Transverse colon (tissue), 4 donors: Measurements from ENCODE around the gene TIMP3. TPM values are rescaled to one million over a fixed set of nuclear protein-coding genes. Genes with fewer than 3 reads are reported as not detected.

Source experiments
- DNase-seq: peaks from one replicate; pipeline ENCODE4 v3.0.0-alpha.2; 2019
- H3K27ac ChIP-seq, 4 donors: fragments of 200-600 bp; sonication (generic); 2 replicates each; pipeline ENCODE4 v1.5.1; 2016 to 2018; ENCODE audit warnings: inconsistent platforms in 4 of 4
- H3K27me3 ChIP-seq: fragments of 200-600 bp; sonication (generic); 2 replicates; pipeline ENCODE4 v1.5.1; 2017; ENCODE audit warnings: inconsistent platforms
- H3K36me3 ChIP-seq, 4 donors: fragments of 200-600 bp; sonication (generic); 2 replicates each; pipeline ENCODE4 v1.5.1; 2017 to 2019; ENCODE audit warnings: inconsistent platforms in 4 of 4
- H3K4me1 ChIP-seq, 4 donors: fragments of 200-600 bp; sonication (generic); 2 replicates each; pipeline ENCODE4 v1.5.1; 2017 to 2020; ENCODE audit warnings: inconsistent platforms in 4 of 4
- H3K4me3 ChIP-seq, 4 donors: fragments of 200-600 bp; sonication (generic); 1 replicate in 1 of 4; 2 replicates in 3 of 4; pipeline versions ENCODE4 v1.5.1 to v1.6.1; 2017 to 2019; ENCODE audit warnings: inconsistent platforms in 4 of 4
- H3K9me3 ChIP-seq, 2 donors: fragments of 200-600 bp; sonication (generic); 2 replicates each; pipeline ENCODE4 v1.5.1; 2017 to 2019; ENCODE audit warnings: inconsistent platforms in 2 of 2
- CTCF ChIP-seq, 5 experiments: fragments of 200-600 bp in 3 of 5; fragments of 450-650 bp in 2 of 5; sonication (generic) in 3 of 5; IDR thresholded peaks; 1 replicate in 2 of 5; 2 replicates in 3 of 5; pipeline ENCODE4 v1.5.1; 2016 to 2017; ENCODE audit warnings: antibody characterized with exemption in 5 of 5, inconsistent platforms in 3 of 5, mild to moderate bottlenecking in 2 of 5, moderate library complexity in 1 of 5
- EP300 ChIP-seq: sonication (generic); formaldehyde crosslinking; IDR thresholded peaks from one replicate; pipeline ENCODE4 v1.6.1; 2017; ENCODE audit warnings: antibody characterized with exemption, low read depth
- POLR2A ChIP-seq: fragments of 450-650 bp; IDR thresholded peaks from one replicate; pipeline ENCODE4 v1.6.1; 2016; ENCODE audit warnings: antibody characterized with exemption, mild to moderate bottlenecking, moderate library complexity
- POLR2AphosphoS5 ChIP-seq, 3 donors: sonication (generic); formaldehyde crosslinking; IDR thresholded peaks; one replicate each; pipeline ENCODE4 v1.6.1; 2016; ENCODE audit warnings: antibody characterized with exemption in 3 of 3
- WGBS, 2 donors: methylation state at CpG; one replicate each; pipeline ENCODE4 v1.1.5; 2018; ENCODE audit warnings: low coverage in 1 of 2; 5-methylcytosine and 5-hydroxymethylcytosine counted together
- in situ Hi-C, 4 donors: fragments of 200-750 bp; cut with MboI; loops; one replicate each; pipeline versions ENCODE4 v1.15.0 to v1.15.1; 2017; ENCODE audit warnings: low sequenced_read_pairs in 3 of 4, low pct_ligation_motif_present in 1 of 4, low pct_unique_long_range_greater_than_20kb in 1 of 4
- intact Hi-C: fragments of 100-400 bp; cut with DNase I; formaldehyde crosslinking; loops from one replicate; pipeline ENCODE4 v1.15.1; 2023; ENCODE audit warnings: low total_unique reads
- total RNA-seq, 4 donors: library from RNA; depleted of rRNA; stranded (reverse); fragments of >200 nt; gene quantifications; one replicate each; pipeline ENCODE4 v1.1.0, GENCODE V29; 2016

TIMP3 gene
- total RNA-seq, 4 donors from 2014 or later = 49.7 to 158 (median 62.4) TPM

GRCh38 chr22:32820131-32821119 lies 18.9 kb downstream of the TIMP3 start:
- Histone ChIP-seq H3K27ac (no peak overlapping the region), H3K4me3 (no peak overlapping the region), H3K36me3 (no peaks in the 10 kb centered on the region), H3K27me3 (no peaks in the 10 kb centered on the region), H3K4me1 (peaks cover 9 to 21% (median 14%) of the 10 kb centered on the region in 4 donors), H3K9me3 (no peaks in the 10 kb centered on the region)
- WGBS, 2 donors = 82 to 84% methylated on average over 2 to 13 of the region's 13 CpGs
- in situ Hi-C loops = no loop called here
- intact Hi-C loops = no loop called here
- DNase-seq = no peak
- TF ChIP-seq POLR2A (no peak), EP300 (no peak), POLR2AphosphoS5 (IDR thresholded peaks at IDR 0.05) (no peak), CTCF (IDR thresholded peaks at IDR 0.05) (no peak)

- Histone ChIP-seq H3K36me3 (no peaks in the 10 kb centered on the region), H3K4me1 (peaks cover under 1 to 22% (median 15%) of the 10 kb centered on the region in 4 donors), H3K4me3 (no peak overlapping the region), H3K27me3 (no peaks in the 10 kb centered on the region), H3K27ac (no peak overlapping the region), H3K9me3 (no peaks in the 10 kb centered on the region)
- no peak for DNase-seq
- 51 to 76% methylated on average over 2 to 7 of the region's 7 CpGs for WGBS, 2 donors
- TF ChIP-seq EP300 = no peak
- no peak for TF ChIP-seq CTCF (IDR thresholded peaks at IDR 0.05)
- TF ChIP-seq POLR2AphosphoS5 (IDR thresholded peaks at IDR 0.05) = no peak
- TF ChIP-seq POLR2A = no peak
- intact Hi-C loops (no loop called here), in situ Hi-C loops (no loop called here)
Observed at GRCh38 chr22:32822179-32822877, 20.8 kb downstream of the TIMP3 start.

GRCh38 chr22:32823024-32823730 lies 21.7 kb downstream of the TIMP3 start:
- Histone ChIP-seq H3K27ac (no peak overlapping the region), H3K36me3 (no peaks in the 10 kb centered on the region), H3K9me3 (no peaks in the 10 kb centered on the region), H3K27me3 (no peaks in the 10 kb centered on the region), H3K4me3 (no peak overlapping the region), H3K4me1 (peaks cover 9 to 31% (median 16%) of the 10 kb centered on the region in 4 donors)
- peak; percentile 45 for DNase-seq
- in situ Hi-C loops (no loop called here), intact Hi-C loops (no loop called here)
- TF ChIP-seq POLR2A (no peak), CTCF (IDR thresholded peaks at IDR 0.05) (peak; percentile 25 to 45 (median 36))
- 59 to 100% methylated on average over 1 to 10 of the region's 10 CpGs for WGBS, 2 donors
